B cell (primary cell): ENCODE measurements around the gene ABCB6. TPM values are rescaled to one million over a fixed set of nuclear protein-coding genes. Genes with fewer than 3 reads are reported as not detected.
A peak's percentile ranks its signal among the peaks of the same experiment; 100 is the strongest.

Source experiments
- ATAC-seq: fragments of 200-7000 bp; cut with Tn5 transposase; one replicate; pipeline ENCODE4 v1.10.0; 2021; ENCODE audit warnings: low read depth, mild to moderate bottlenecking, moderate number of reproducible peaks, moderate library complexity
- CTCF ChIA-PET: fragments of 350-600 bp; sonication (Branson Sonifier 250); formaldehyde crosslinking; loops from one replicate; lab custom pipeline; 2021; ENCODE audit warnings: antibody characterized with exemption, inconsistent platforms; lab: Charles Lee
- POLR2A ChIA-PET: fragments of 350-600 bp; sonication (Branson Sonifier 250); formaldehyde crosslinking; loops from one replicate; lab custom pipeline; 2021; ENCODE audit warnings: antibody characterized with exemption; lab: Charles Lee
- DNase-seq: peaks from one replicate; pipeline ENCODE4 v3.0.0; 2013
- H2AFZ ChIP-seq: 2 replicates; pipeline ENCODE4 v1.6.1; 2012; ENCODE audit warnings: mild to moderate bottlenecking, low read depth, low read length; ENCODE audit not compliant: insufficient read depth, poor library complexity, severe bottlenecking
- H3K27ac ChIP-seq, 2 donors: 1 replicate in 1 of 2; 2 replicates in 1 of 2; pipeline ENCODE4 v1.5.1; 2012 to 2013; ENCODE audit warnings: low read length in 2 of 2, mild to moderate bottlenecking in 2 of 2, moderate library complexity in 1 of 2
- H3K27me3 ChIP-seq, 4 experiments: fragments of 200-600 bp in 1 of 4; sonication (generic) in 1 of 4; replicated peaks in 1 of 4; 1 replicate in 2 of 4; 2 replicates in 2 of 4; pipeline versions ENCODE4 v1.6.1 to v1.7.0; 2013 to 2016; ENCODE audit warnings: low read length in 3 of 4, mild to moderate bottlenecking in 2 of 4, mixed read lengths in 1 of 4, moderate library complexity in 1 of 4; ENCODE audit not compliant: insufficient read depth in 4 of 4, control insufficient read depth in 3 of 4; ENCODE audit errors: control extremely low read depth in 1 of 4
- H3K36me3 ChIP-seq, 2 experiments: replicated peaks in 1 of 2; 1 replicate in 1 of 2; 2 replicates in 1 of 2; pipeline versions ENCODE4 v1.6.1 to v1.7.1; 2013; ENCODE audit warnings: low read length in 1 of 2; ENCODE audit not compliant: insufficient read depth in 2 of 2, control insufficient read depth in 1 of 2; ENCODE audit errors: control extremely low read depth in 1 of 2, extremely low read depth in 1 of 2
- H3K4me1 ChIP-seq, 2 donors: fragments of 200-600 bp in 1 of 2; sonication (generic) in 1 of 2; 1 replicate in 1 of 2; 2 replicates in 1 of 2; pipeline versions ENCODE4 v1.5.1 to v1.6.1; 2013 to 2017; ENCODE audit warnings: low read length in 2 of 2; ENCODE audit not compliant: control insufficient read depth in 2 of 2, insufficient read depth in 2 of 2
- H3K4me2 ChIP-seq: replicated peaks from 2 replicates; pipeline ENCODE3; 2012; ENCODE audit warnings: mild to moderate bottlenecking, low read depth, low read length; ENCODE audit not compliant: poor library complexity, severe bottlenecking
- H3K4me3 ChIP-seq, 5 experiments: fragments of 200-600 bp in 1 of 5; sonication (generic) in 1 of 5; 1 replicate in 3 of 5; 2 replicates in 2 of 5; pipeline versions ENCODE4 v1.5.1 to v1.7.0; 2011 to 2016; ENCODE audit warnings: low read length in 4 of 5, mild to moderate bottlenecking in 4 of 5, low read depth in 2 of 5, control low read depth in 1 of 5, moderate library complexity in 1 of 5; ENCODE audit not compliant: insufficient read depth in 1 of 5; ENCODE audit errors: control extremely low read depth in 1 of 5, extremely low read depth in 1 of 5
- H3K79me2 ChIP-seq: fragments of 200-600 bp; sonication (generic); one replicate; pipeline ENCODE4 v1.6.0; 2016; ENCODE audit warnings: low read length; ENCODE audit not compliant: control insufficient read depth, insufficient read depth
- H3K9ac ChIP-seq: fragments of 200-600 bp; sonication (generic); 2 replicates; pipeline ENCODE4 v1.6.1; 2017; ENCODE audit warnings: mild to moderate bottlenecking, low read length, moderate library complexity
- H3K9me3 ChIP-seq, 3 donors: one replicate each; pipeline versions ENCODE4 v1.6.1 to v1.7.1; 2013; ENCODE audit warnings: low read length in 2 of 3; ENCODE audit not compliant: control insufficient read depth in 2 of 3, insufficient read depth in 1 of 3; ENCODE audit errors: control extremely low read depth in 1 of 3
- H4K20me1 ChIP-seq: 2 replicates; pipeline ENCODE4 v1.6.0; 2012; ENCODE audit warnings: mild to moderate bottlenecking, low read length; ENCODE audit not compliant: insufficient read depth, control insufficient read depth, poor library complexity, severe bottlenecking
- H3K27ac Mint-ChIP-seq: one replicate; pipeline ENCODE4 v1.8.0; 2021; ENCODE audit warnings: mixed read lengths
- H3K27me3 Mint-ChIP-seq: one replicate; pipeline ENCODE4 v1.8.0; 2021; ENCODE audit warnings: mixed read lengths
- H3K4me1 Mint-ChIP-seq: one replicate; pipeline ENCODE4 v1.8.0; 2021; ENCODE audit warnings: mixed read lengths
- H3K4me3 Mint-ChIP-seq: one replicate; pipeline ENCODE4 v1.8.0; 2021; ENCODE audit warnings: mixed read lengths
- H3K9me3 Mint-ChIP-seq: one replicate; pipeline ENCODE4 v1.8.0; 2022; ENCODE audit warnings: mixed read lengths; ENCODE audit not compliant: insufficient read depth
- CTCF ChIP-seq: fragments of 200-600 bp; IDR thresholded peaks from one replicate; pipeline ENCODE4 v1.8.0; 2022; ENCODE audit warnings: antibody characterized with exemption, mild to moderate bottlenecking
- EZH2 ChIP-seq: IDR thresholded peaks from 2 replicates; pipeline ENCODE4 v1.6.1; 2012; ENCODE audit warnings: borderline replicate concordance, low read depth, mild to moderate bottlenecking, moderate library complexity, low read length; ENCODE audit not compliant: insufficient read depth, poor library complexity, severe bottlenecking
- WGBS: methylation state at CpG from one replicate; pipeline ENCODE4 v1.1.5; 2013; ENCODE audit warnings: missing lambda C conversion rate; ENCODE audit not compliant: insufficient coverage; 5-methylcytosine and 5-hydroxymethylcytosine counted together
- intact Hi-C: fragments of 100-400 bp; cut with micrococcal nuclease; formaldehyde crosslinking; loops from one replicate; pipeline ENCODE4 v1.10.0; 2022
- polyA plus RNA-seq: library from polyadenylated mRNA; depleted of rRNA; stranded (reverse); fragments of >200 nt; gene quantifications from 2 replicates; pipeline ENCODE4 v1.2.3, GENCODE V29; 2012
- total RNA-seq, 2 donors: library from RNA; stranded (reverse); fragments of 120-200 nt in 1 of 2; gene quantifications; 1 replicate in 1 of 2; 2 replicates in 1 of 2; pipeline versions ENCODE4 v1.2.3 to v1.2.4, GENCODE V29; 2013 to 2022

The ABCB6 gene
- total and polyA plus RNA-seq, 2 donors (not counting 1 experiment from before 2014, with no cell fraction given): 10.5 to 15.3 TPM

- Histone ChIP-seq H3K9ac (peak overlapping the region; percentile 90), H3K27ac (peak overlapping the region; percentile 67 to 93), H2AFZ (no peak overlapping the region), H3K79me2 (peaks cover 54% of the 10 kb centered on the region), H3K4me3 (peak overlapping the region; percentile 83 to 97 (median 90)), H3K27me3 (no peaks in the 10 kb centered on the region), H3K4me2 (peak overlapping the region; percentile 100), H3K9me3 (no peaks in the 10 kb centered on the region), H3K4me1 (peaks cover 53 to 63% of the 10 kb centered on the region in 2 donors), H4K20me1 (peaks cover 22% of the 10 kb centered on the region), H3K36me3 (peaks cover 2 to 35% of the 10 kb centered on the region in 2 experiments)
- H3K27ac Mint-ChIP-seq: peak overlapping the region; percentile 96
- no peaks in the 10 kb centered on the region for H3K9me3 Mint-ChIP-seq
- DNase-seq: no peak
- intact Hi-C loops: loop anchor here (5.0 kb wide), 1 partner anchor 1035 kb away; the partner anchor contains the start of gene ARPC2
- 100% methylated on average over 1 of the region's 5 CpGs for WGBS
- ChIA-PET CTCF (interaction anchor here (0.6 to 7.6 kb wide), 13 partner anchors 16 to 81 kb away, joined by 3 to 97 read pairs (median 5); partner anchors contain the start of genes ABCB6, ANKZF1, ATG9A and DNAJB2), POLR2A (interaction anchor here (0.5 to 4.2 kb wide), 9 partner anchors 23 to 372 kb away, joined by 3 to 106 read pairs (median 6); partner anchors contain the start of genes ABCB6, ANKZF1, ATG9A and CNPPD1)
- H3K27me3 Mint-ChIP-seq: no peaks in the 10 kb centered on the region
- H3K4me3 Mint-ChIP-seq: peak overlapping the region; percentile 87
- H3K4me1 Mint-ChIP-seq: peaks cover 68% of the 10 kb centered on the region
- TF ChIP-seq CTCF: no peak
- TF ChIP-seq EZH2: no peak
- ATAC-seq: no peak
Measured at GRCh38 chr2:219252084-219252483, 33.3 kb upstream of the ABCB6 start.

- intact Hi-C loops: loop anchor here (5.0 kb wide), 1 partner anchor 1034 kb away; the partner anchor contains the start of gene ARPC2
- no peaks in the 10 kb centered on the region for H3K27me3 Mint-ChIP-seq
- no peaks in the 10 kb centered on the region for H3K9me3 ChIP-seq
- peaks cover 72% of the 10 kb centered on the region for H3K4me1 Mint-ChIP-seq
- H3K27me3 ChIP-seq: no peaks in the 10 kb centered on the region
- peak overlapping the region; percentile 100 for H3K4me2 ChIP-seq
- no peaks in the 10 kb centered on the region for H3K9me3 Mint-ChIP-seq
- H3K4me3 Mint-ChIP-seq: peak overlapping the region; percentile 87
- 97% methylated on average over 6 of the region's 6 CpGs for WGBS
- H3K27ac ChIP-seq: peak overlapping the region in 1 of 2 donors; percentile 93
- peaks cover 22% of the 10 kb centered on the region for H4K20me1 ChIP-seq
- ChIA-PET CTCF (interaction anchor here (0.7 to 7.6 kb wide), 7 partner anchors 22 to 76 kb away, joined by 3 to 97 read pairs (median 5); partner anchors contain the start of genes ANKZF1, ATG9A and DNAJB2), POLR2A (interaction anchor here (0.8 to 4.2 kb wide), 9 partner anchors 22 to 75 kb away, joined by 3 to 106 read pairs (median 6); partner anchors contain the start of genes ABCB6, ANKZF1, ATG9A and CNPPD1)
- no peak for TF ChIP-seq EZH2
- TF ChIP-seq CTCF: no peak
- H2AFZ ChIP-seq: no peak overlapping the region
- DNase-seq (no peak), ATAC-seq (no peak)
- H3K4me1 ChIP-seq: peaks cover 57 to 67% of the 10 kb centered on the region in 2 donors
- peaks cover 2 to 35% of the 10 kb centered on the region in 2 experiments for H3K36me3 ChIP-seq
- peak overlapping the region; percentile 96 for H3K27ac Mint-ChIP-seq
- H3K4me3 ChIP-seq: peak overlapping the region in 4 of 5 experiments; percentile 87 to 97 (median 90)
- H3K79me2 ChIP-seq: peaks cover 58% of the 10 kb centered on the region
- peak overlapping the region; percentile 90 for H3K9ac ChIP-seq
Measured at GRCh38 chr2:219251656-219252055, 32.9 kb upstream of the ABCB6 start.
